HepG2 (cell line): ENCODE data around the gene FBXW12. TPM values are rescaled to one million over a fixed set of nuclear protein-coding genes. Genes with fewer than 3 reads are reported as not detected.

ENCODE experiments used
- KLF9 ChIP-seq: IDR thresholded peaks from 2 replicates; pipeline ENCODE4 v1.6.1; 2016; ENCODE audit warnings: low read depth
- REPIN1 ChIP-seq: sonication (generic); formaldehyde crosslinking; IDR thresholded peaks from 2 replicates; pipeline ENCODE4 v1.8.0; 2022; ENCODE audit warnings: missing genetic modification reagents, low read depth, mild to moderate bottlenecking, borderline replicate concordance
- SP4 ChIP-seq: sonication (generic); formaldehyde crosslinking; IDR thresholded peaks from 2 replicates; pipeline ENCODE4 v1.8.1; 2023; ENCODE audit warnings: mild to moderate bottlenecking, missing genetic modification reagents
- ZNF326 ChIP-seq: sonication (generic); formaldehyde crosslinking; IDR thresholded peaks from 2 replicates; pipeline ENCODE4 v1.4.0; 2020; ENCODE audit warnings: missing genetic modification reagents, borderline replicate concordance
- ZNF652 ChIP-seq: IDR thresholded peaks from 2 replicates; pipeline ENCODE4 v1.6.1; 2016; ENCODE audit warnings: low read depth, borderline replicate concordance
- ZNF792 ChIP-seq: IDR thresholded peaks from 2 replicates; pipeline ENCODE4 v1.6.1; 2016
- ZSCAN21 ChIP-seq: sonication (generic); formaldehyde crosslinking; IDR thresholded peaks from 2 replicates; pipeline ENCODE4 v1.8.0; 2022; ENCODE audit warnings: mild to moderate bottlenecking, missing genetic modification reagents, moderate library complexity, borderline replicate concordance
- polyA plus RNA-seq, 8 experiments: library from polyadenylated mRNA; depleted of rRNA in 3 of 8; stranded (reverse) in 7 of 8; unstranded in 1 of 8; fragments of >200 nt; fragmentation: Illumina TruSeq in 4 of 8; extraction: Trizol in 4 of 8; gene quantifications; 2 replicates each; pipeline versions ENCODE4 v1.2.1 to v1.2.3, GENCODE V29; 2011 to 2016; ENCODE audit warnings: low read depth in 4 of 8, missing spikeins in 1 of 8, mixed read lengths in 1 of 8; ENCODE audit not compliant: insufficient read depth in 1 of 8
- total RNA-seq, 5 experiments: library from RNA; depleted of rRNA; stranded (reverse); fragments of >200 nt; fragmentation: Illumina TruSeq; extraction: Trizol; gene quantifications; 2 replicates each; pipeline ENCODE4 v1.2.3, GENCODE V29; 2016; ENCODE audit warnings: low read depth in 1 of 5
- TF ChIP-seq, protein P1 (sequence below): sonication (generic); formaldehyde crosslinking; IDR thresholded peaks from 2 replicates; pipeline ENCODE4 v1.5.1; 2020; ENCODE audit warnings: mild to moderate bottlenecking, missing genetic modification reagents, borderline replicate concordance
- TF ChIP-seq, protein P2 (sequence below): sonication (generic); formaldehyde crosslinking; IDR thresholded peaks from 2 replicates; pipeline ENCODE4 v1.9.0; 2021; ENCODE audit warnings: missing genetic modification reagents, borderline replicate concordance
- TF ChIP-seq, protein P3 (sequence below): sonication (generic); formaldehyde crosslinking; IDR thresholded peaks from 2 replicates; pipeline ENCODE4 v1.4.0; 2020; ENCODE audit warnings: missing genetic modification reagents
- TF ChIP-seq, protein P4 (sequence below): sonication (generic); formaldehyde crosslinking; conservative IDR thresholded peaks from 2 replicates; pipeline ENCODE4 v1.4.0; 2020; ENCODE audit warnings: mild to moderate bottlenecking, missing genetic modification reagents, moderate library complexity

Gene FBXW12
- total and polyA plus RNA-seq, 2 of the 13 experiments (the other 11 are each of a cell fraction or from before 2014, with no cell fraction given): not detected

DNA sequence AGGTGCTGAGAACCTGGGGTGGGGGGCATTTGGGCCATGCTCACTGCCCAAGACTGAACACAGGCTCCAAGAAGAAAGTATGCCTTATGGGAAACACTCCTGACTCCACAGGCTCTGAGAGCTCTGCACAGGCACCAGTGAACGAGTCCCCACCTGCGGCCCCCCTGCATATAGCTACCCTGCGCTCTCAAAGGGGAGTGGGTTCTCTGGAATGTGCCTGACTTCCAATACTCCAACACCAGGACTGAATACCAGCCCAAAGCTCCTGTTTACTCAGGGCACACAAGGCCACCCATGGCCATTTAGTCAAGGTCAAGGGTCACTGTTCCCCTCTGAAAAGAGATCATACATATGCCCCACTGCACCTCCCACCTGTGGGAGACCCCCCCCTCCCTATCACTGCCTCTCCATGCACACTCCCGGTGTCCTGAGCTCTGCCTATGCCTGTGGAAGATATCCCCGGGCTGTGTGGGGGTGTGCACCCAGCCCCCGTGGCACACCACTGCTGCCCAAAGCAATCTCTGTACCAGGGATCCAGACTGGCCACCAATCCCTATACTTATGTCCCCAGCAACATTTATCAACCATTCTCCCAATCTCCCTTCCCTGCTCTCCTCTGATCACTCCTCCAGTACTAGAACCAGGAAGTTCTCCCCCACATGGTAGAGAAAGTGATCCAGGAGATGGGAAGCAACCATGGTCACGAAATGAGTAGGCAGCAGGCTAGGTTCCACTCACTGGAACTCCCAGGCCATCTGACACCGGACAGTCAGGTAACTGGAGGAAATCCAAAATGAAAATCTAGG is 59.4 kb downstream of the FBXW12 start (continued):
- TF ChIP-seq, protein P1, sequence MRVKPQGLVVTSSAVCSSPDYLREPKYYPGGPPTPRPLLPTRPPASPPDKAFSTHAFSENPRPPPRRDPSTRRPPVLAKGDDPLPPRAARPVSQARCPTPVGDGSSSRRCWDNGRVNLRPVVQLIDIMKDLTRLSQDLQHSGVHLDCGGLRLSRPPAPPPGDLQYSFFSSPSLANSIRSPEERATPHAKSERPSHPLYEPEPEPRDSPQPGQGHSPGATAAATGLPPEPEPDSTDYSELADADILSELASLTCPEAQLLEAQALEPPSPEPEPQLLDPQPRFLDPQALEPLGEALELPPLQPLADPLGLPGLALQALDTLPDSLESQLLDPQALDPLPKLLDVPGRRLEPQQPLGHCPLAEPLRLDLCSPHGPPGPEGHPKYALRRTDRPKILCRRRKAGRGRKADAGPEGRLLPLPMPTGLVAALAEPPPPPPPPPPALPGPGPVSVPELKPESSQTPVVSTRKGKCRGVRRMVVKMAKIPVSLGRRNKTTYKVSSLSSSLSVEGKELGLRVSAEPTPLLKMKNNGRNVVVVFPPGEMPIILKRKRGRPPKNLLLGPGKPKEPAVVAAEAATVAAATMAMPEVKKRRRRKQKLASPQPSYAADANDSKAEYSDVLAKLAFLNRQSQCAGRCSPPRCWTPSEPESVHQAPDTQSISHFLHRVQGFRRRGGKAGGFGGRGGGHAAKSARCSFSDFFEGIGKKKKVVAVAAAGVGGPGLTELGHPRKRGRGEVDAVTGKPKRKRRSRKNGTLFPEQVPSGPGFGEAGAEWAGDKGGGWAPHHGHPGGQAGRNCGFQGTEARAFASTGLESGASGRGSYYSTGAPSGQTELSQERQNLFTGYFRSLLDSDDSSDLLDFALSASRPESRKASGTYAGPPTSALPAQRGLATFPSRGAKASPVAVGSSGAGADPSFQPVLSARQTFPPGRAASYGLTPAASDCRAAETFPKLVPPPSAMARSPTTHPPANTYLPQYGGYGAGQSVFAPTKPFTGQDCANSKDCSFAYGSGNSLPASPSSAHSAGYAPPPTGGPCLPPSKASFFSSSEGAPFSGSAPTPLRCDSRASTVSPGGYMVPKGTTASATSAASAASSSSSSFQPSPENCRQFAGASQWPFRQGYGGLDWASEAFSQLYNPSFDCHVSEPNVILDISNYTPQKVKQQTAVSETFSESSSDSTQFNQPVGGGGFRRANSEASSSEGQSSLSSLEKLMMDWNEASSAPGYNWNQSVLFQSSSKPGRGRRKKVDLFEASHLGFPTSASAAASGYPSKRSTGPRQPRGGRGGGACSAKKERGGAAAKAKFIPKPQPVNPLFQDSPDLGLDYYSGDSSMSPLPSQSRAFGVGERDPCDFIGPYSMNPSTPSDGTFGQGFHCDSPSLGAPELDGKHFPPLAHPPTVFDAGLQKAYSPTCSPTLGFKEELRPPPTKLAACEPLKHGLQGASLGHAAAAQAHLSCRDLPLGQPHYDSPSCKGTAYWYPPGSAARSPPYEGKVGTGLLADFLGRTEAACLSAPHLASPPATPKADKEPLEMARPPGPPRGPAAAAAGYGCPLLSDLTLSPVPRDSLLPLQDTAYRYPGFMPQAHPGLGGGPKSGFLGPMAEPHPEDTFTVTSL: peak; percentile 62; the same call in 1 of the 2 replicates
- TF ChIP-seq REPIN1 (CRISPR knock-in tag) (peak; percentile 45; the same call in 1 of the 2 replicates), ZNF792 (CRISPR knock-in tag) (peak; percentile 81), ZNF326 (CRISPR knock-in tag) (no peak), ZNF652 (CRISPR knock-in tag) (no peak), ZSCAN21 (CRISPR knock-in tag) (peak; percentile 63), SP4 (CRISPR knock-in tag) (0 out of 2 replicates have a peak, but pooled peaks have one; percentile 60), KLF9 (CRISPR knock-in tag) (no peak)
- TF ChIP-seq, protein P2, sequence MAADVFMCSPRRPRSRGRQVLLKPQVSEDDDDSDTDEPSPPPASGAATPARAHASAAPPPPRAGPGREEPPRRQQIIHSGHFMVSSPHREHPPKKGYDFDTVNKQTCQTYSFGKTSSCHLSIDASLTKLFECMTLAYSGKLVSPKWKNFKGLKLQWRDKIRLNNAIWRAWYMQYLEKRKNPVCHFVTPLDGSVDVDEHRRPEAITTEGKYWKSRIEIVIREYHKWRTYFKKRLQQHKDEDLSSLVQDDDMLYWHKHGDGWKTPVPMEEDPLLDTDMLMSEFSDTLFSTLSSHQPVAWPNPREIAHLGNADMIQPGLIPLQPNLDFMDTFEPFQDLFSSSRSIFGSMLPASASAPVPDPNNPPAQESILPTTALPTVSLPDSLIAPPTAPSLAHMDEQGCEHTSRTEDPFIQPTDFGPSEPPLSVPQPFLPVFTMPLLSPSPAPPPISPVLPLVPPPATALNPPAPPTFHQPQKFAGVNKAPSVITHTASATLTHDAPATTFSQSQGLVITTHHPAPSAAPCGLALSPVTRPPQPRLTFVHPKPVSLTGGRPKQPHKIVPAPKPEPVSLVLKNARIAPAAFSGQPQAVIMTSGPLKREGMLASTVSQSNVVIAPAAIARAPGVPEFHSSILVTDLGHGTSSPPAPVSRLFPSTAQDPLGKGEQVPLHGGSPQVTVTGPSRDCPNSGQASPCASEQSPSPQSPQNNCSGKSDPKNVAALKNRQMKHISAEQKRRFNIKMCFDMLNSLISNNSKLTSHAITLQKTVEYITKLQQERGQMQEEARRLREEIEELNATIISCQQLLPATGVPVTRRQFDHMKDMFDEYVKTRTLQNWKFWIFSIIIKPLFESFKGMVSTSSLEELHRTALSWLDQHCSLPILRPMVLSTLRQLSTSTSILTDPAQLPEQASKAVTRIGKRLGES: no peak
- TF ChIP-seq, protein P3, sequence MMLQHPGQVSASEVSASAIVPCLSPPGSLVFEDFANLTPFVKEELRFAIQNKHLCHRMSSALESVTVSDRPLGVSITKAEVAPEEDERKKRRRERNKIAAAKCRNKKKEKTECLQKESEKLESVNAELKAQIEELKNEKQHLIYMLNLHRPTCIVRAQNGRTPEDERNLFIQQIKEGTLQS (CRISPR knock-in tag): no peak; the same call in 1 of the 2 replicates
- TF ChIP-seq, protein P4, sequence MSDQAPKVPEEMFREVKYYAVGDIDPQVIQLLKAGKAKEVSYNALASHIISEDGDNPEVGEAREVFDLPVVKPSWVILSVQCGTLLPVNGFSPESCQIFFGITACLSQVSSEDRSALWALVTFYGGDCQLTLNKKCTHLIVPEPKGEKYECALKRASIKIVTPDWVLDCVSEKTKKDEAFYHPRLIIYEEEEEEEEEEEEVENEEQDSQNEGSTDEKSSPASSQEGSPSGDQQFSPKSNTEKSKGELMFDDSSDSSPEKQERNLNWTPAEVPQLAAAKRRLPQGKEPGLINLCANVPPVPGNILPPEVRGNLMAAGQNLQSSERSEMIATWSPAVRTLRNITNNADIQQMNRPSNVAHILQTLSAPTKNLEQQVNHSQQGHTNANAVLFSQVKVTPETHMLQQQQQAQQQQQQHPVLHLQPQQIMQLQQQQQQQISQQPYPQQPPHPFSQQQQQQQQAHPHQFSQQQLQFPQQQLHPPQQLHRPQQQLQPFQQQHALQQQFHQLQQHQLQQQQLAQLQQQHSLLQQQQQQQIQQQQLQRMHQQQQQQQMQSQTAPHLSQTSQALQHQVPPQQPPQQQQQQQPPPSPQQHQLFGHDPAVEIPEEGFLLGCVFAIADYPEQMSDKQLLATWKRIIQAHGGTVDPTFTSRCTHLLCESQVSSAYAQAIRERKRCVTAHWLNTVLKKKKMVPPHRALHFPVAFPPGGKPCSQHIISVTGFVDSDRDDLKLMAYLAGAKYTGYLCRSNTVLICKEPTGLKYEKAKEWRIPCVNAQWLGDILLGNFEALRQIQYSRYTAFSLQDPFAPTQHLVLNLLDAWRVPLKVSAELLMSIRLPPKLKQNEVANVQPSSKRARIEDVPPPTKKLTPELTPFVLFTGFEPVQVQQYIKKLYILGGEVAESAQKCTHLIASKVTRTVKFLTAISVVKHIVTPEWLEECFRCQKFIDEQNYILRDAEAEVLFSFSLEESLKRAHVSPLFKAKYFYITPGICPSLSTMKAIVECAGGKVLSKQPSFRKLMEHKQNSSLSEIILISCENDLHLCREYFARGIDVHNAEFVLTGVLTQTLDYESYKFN (CRISPR knock-in tag): peak; percentile 97
